Astrocyte (in vitro differentiated cells and primary cell): Measurements from ENCODE around the gene AKAP13. TPM values are rescaled to one million over a fixed set of nuclear protein-coding genes. Genes with fewer than 3 reads are reported as not detected.

ENCODE experiments used
- DNase-seq: peaks from one replicate; pipeline ENCODE4 v3.0.0-alpha.2; 2010; ENCODE audit warnings: low read depth
- FAIRE-seq: peaks from 2 replicates; lab custom pipeline; 2011; peaks lifted over from hg19 to GRCh38; lab: Jason Lieb, UNC
- H2AFZ ChIP-seq: 2 replicates; pipeline ENCODE4 v1.6.0; 2012; ENCODE audit warnings: low read depth, low read length, inconsistent platforms
- H3K27ac ChIP-seq: 2 replicates; pipeline ENCODE4 v1.5.1; 2011; ENCODE audit warnings: low read depth, low read length, inconsistent platforms
- H3K27me3 ChIP-seq: 2 replicates; pipeline ENCODE4 v1.6.0; 2011; ENCODE audit warnings: low read length, inconsistent platforms; ENCODE audit not compliant: insufficient read depth
- H3K36me3 ChIP-seq: 2 replicates; pipeline ENCODE4 v1.5.1; 2011; ENCODE audit warnings: low read length, inconsistent platforms; ENCODE audit not compliant: insufficient read depth
- H3K4me1 ChIP-seq: 2 replicates; pipeline ENCODE4 v1.5.1; 2011; ENCODE audit warnings: low read length, inconsistent platforms; ENCODE audit not compliant: insufficient read depth
- H3K4me2 ChIP-seq: 2 replicates; pipeline ENCODE4 v1.6.0; 2012; ENCODE audit warnings: low read length, inconsistent platforms
- H3K4me3 ChIP-seq: 2 replicates; pipeline ENCODE4 v1.5.1; 2011; ENCODE audit warnings: low read depth, mild to moderate bottlenecking, low read length, inconsistent platforms; ENCODE audit not compliant: insufficient read depth
- H3K79me2 ChIP-seq: 2 replicates; pipeline ENCODE4 v1.6.0; 2012; ENCODE audit warnings: mild to moderate bottlenecking, low read length, inconsistent platforms; ENCODE audit not compliant: insufficient read depth
- H3K9ac ChIP-seq: 2 replicates; pipeline ENCODE4 v1.6.0; 2012; ENCODE audit warnings: mild to moderate bottlenecking, low read length, inconsistent platforms
- H3K9me3 ChIP-seq: 2 replicates; pipeline ENCODE4 v1.5.1; 2012; ENCODE audit warnings: low read depth, mild to moderate bottlenecking, low read length, inconsistent platforms; ENCODE audit not compliant: insufficient read depth
- H4K20me1 ChIP-seq: 2 replicates; pipeline ENCODE4 v1.6.0; 2012; ENCODE audit warnings: low read length, inconsistent platforms; ENCODE audit not compliant: insufficient read depth
- H3K27ac Mint-ChIP-seq: one replicate; pipeline ENCODE4 v1.8.0; 2021; ENCODE audit warnings: mild to moderate bottlenecking, mixed read lengths; ENCODE audit not compliant: unreplicated experiment
- H3K27me3 Mint-ChIP-seq: one replicate; pipeline ENCODE4 v1.8.0; 2021; ENCODE audit warnings: low read depth, mixed read lengths; ENCODE audit not compliant: unreplicated experiment
- H3K36me3 Mint-ChIP-seq: one replicate; pipeline ENCODE4 v1.8.0; 2021; ENCODE audit warnings: low read depth, mixed read lengths; ENCODE audit not compliant: unreplicated experiment
- H3K4me1 Mint-ChIP-seq: one replicate; pipeline ENCODE4 v1.8.0; 2021; ENCODE audit warnings: low read depth, mixed read lengths; ENCODE audit not compliant: unreplicated experiment
- H3K4me3 Mint-ChIP-seq: one replicate; pipeline ENCODE4 v1.8.0; 2021; ENCODE audit warnings: mild to moderate bottlenecking, moderate library complexity, mixed read lengths; ENCODE audit not compliant: unreplicated experiment
- H3K9me3 Mint-ChIP-seq: one replicate; pipeline ENCODE4 v1.8.0; 2021; ENCODE audit warnings: mild to moderate bottlenecking, mixed read lengths; ENCODE audit not compliant: unreplicated experiment
- CTCF ChIP-seq: IDR thresholded peaks from 2 replicates; pipeline ENCODE4 v1.5.1; 2011; ENCODE audit warnings: low read depth, mild to moderate bottlenecking, inconsistent platforms, low read length, moderate library complexity; ENCODE audit not compliant: insufficient read depth
- EZH2 ChIP-seq: IDR thresholded peaks from 2 replicates; pipeline ENCODE4 v1.6.1; 2012; ENCODE audit warnings: mild to moderate bottlenecking, low read length, inconsistent platforms; ENCODE audit not compliant: insufficient read depth
- total RNA-seq: library from RNA; stranded (reverse); gene quantifications from 2 replicates; pipeline ENCODE4 v1.2.1, GENCODE V29; 2021

AKAP13 gene
- total RNA-seq, 1 donor from 2014 or later: 98.2 TPM

DNA sequence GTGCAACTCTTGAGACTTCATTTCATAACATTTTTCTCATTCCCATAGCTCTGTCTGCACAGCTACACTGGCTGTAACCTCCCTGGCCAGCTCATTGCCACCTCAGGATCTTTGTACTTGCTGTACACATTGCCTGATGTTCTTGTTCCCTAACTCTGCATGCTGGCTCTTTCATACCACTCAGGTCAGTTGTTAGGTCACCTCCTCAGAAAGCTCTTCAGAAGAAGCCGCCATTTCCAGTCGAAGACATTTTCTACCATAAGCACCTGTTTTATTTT, 176.2 kb downstream of the AKAP13 start:
- no peak overlapping the region for H2AFZ ChIP-seq
- no peak overlapping the region for H3K4me3 ChIP-seq
- no peak overlapping the region for H3K27ac Mint-ChIP-seq
- no peaks in the 10 kb centered on the region for H3K9me3 ChIP-seq
- no peak overlapping the region for H3K27ac ChIP-seq
- H3K4me1 Mint-ChIP-seq: no peaks in the 10 kb centered on the region
- peaks cover 9% of the 10 kb centered on the region for H3K36me3 Mint-ChIP-seq
- peaks cover 20% of the 10 kb centered on the region for H4K20me1 ChIP-seq
- TF ChIP-seq CTCF (no peak), EZH2 (no peak)
- H3K9ac ChIP-seq: no peak overlapping the region
- H3K27me3 ChIP-seq: no peaks in the 10 kb centered on the region
- no peaks in the 10 kb centered on the region for H3K36me3 ChIP-seq
- peak overlapping the region; percentile 7 for H3K4me3 Mint-ChIP-seq
- no peaks in the 10 kb centered on the region for H3K9me3 Mint-ChIP-seq
- H3K4me1 ChIP-seq: no peaks in the 10 kb centered on the region
- H3K79me2 ChIP-seq: no peaks in the 10 kb centered on the region
- DNase-seq (no peak), FAIRE-seq (no peak)
- no peaks in the 10 kb centered on the region for H3K27me3 Mint-ChIP-seq
- no peak overlapping the region for H3K4me2 ChIP-seq

- Histone ChIP-seq H3K9ac (no peak overlapping the region), H2AFZ (no peak overlapping the region), H3K27ac (no peak overlapping the region), H3K4me3 (no peak overlapping the region), H3K4me1 (no peaks in the 10 kb centered on the region), H3K9me3 (no peaks in the 10 kb centered on the region), H3K79me2 (no peaks in the 10 kb centered on the region), H3K4me2 (no peak overlapping the region), H3K27me3 (no peaks in the 10 kb centered on the region), H3K36me3 (no peaks in the 10 kb centered on the region), H4K20me1 (peaks cover 18% of the 10 kb centered on the region)
- no peak overlapping the region for H3K4me3 Mint-ChIP-seq
- TF ChIP-seq CTCF (no peak), EZH2 (no peak)
- no peak overlapping the region for H3K27ac Mint-ChIP-seq
- FAIRE-seq (no peak), DNase-seq (no peak)
- H3K4me1 Mint-ChIP-seq: no peaks in the 10 kb centered on the region
- peaks cover 9% of the 10 kb centered on the region for H3K36me3 Mint-ChIP-seq
- H3K27me3 Mint-ChIP-seq: no peaks in the 10 kb centered on the region
- no peaks in the 10 kb centered on the region for H3K9me3 Mint-ChIP-seq
Observed at GRCh38 chr15:85557385-85557784, 177.0 kb downstream of the AKAP13 start.

DNA sequence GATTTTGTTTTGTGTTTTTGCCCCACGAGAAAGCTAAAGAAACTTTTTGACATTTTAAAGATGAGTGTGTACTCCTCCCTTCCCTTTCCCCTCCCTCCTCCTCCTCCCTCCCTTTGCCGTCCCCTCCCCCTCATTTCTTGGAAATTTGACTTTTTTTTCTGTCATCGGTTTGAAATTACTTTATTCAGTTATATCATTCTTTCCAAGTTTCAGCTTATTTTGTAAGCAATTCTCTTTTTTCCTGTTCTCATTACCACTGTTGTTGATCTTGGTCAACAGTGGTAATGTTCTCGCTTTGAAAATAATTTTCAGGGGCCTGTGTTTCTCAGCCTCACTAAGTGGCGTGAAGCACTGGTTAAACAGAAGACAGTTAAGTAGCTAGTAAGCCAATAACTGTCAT, 178.4 kb downstream of the AKAP13 start:
- peaks cover 12% of the 10 kb centered on the region for H3K36me3 Mint-ChIP-seq
- Histone ChIP-seq H3K4me2 (no peak overlapping the region), H3K4me3 (no peak overlapping the region), H3K79me2 (no peaks in the 10 kb centered on the region), H3K36me3 (no peaks in the 10 kb centered on the region), H2AFZ (no peak overlapping the region), H3K27me3 (no peaks in the 10 kb centered on the region), H3K9ac (no peak overlapping the region), H3K4me1 (no peaks in the 10 kb centered on the region), H3K27ac (no peak overlapping the region), H3K9me3 (no peaks in the 10 kb centered on the region), H4K20me1 (peaks cover 22% of the 10 kb centered on the region)
- H3K27me3 Mint-ChIP-seq: no peaks in the 10 kb centered on the region
- FAIRE-seq (no peak), DNase-seq (no peak)
- H3K9me3 Mint-ChIP-seq: no peaks in the 10 kb centered on the region
- no peak for TF ChIP-seq EZH2
- no peak for TF ChIP-seq CTCF
- H3K4me3 Mint-ChIP-seq: no peak overlapping the region
- H3K27ac Mint-ChIP-seq: no peak overlapping the region
- H3K4me1 Mint-ChIP-seq: peaks cover 5% of the 10 kb centered on the region
